GM18858 (cell line): ENCODE measurements around the gene ZW10.
"Not testable (repeated sequence)": the region's sequence is repeated elsewhere in the genome, so short reads cannot be mapped to it uniquely, and the experiment has no call there.

ENCODE experiments used
- ATAC-seq: cut with Tn5 transposase; IDR thresholded peaks from one replicate; pipeline ENCODE4 v1.9.1; 2021; ENCODE audit not compliant: unreplicated experiment

The ZW10 gene

DNA sequence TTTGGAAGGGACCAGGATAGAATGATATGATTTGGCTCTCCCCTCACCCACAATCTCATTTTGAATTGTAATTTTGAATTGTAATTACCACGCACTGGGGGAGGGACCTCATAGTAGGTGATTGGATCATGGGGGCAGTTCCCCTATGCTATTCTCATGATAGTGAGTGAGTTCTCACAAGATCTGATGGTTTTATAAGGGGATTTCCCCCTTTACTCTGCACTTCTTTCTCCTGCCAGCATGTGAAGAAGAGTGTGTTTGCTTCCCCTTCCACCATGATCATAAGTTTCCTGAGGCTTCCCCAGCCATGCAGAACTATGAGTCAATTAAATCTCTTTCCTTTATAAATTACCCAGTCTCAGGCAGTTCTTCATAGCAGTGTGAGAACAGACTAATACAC is 69.9 kb downstream of the ZW10 start:
- ATAC-seq = not testable (repeated sequence)

DNA sequence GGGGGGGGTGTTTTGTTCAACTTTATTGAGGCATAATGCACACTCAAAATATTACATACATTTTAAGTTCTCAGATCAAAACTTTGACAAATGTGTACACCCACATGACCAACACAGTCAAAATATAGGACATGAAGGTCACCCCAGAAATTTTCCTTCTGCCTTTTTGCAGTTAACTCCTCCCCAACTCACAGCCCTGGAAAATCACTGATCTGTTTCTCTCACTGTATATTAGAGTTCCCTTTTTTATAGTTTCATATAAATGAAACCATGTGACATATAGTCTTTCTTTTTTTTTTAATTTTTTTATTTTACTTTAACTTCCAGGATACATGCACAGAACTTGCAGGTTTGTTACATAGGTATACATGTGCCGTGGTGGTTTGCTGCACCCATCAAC is 72.0 kb downstream of the ZW10 start:
- no peak for ATAC-seq

DNA sequence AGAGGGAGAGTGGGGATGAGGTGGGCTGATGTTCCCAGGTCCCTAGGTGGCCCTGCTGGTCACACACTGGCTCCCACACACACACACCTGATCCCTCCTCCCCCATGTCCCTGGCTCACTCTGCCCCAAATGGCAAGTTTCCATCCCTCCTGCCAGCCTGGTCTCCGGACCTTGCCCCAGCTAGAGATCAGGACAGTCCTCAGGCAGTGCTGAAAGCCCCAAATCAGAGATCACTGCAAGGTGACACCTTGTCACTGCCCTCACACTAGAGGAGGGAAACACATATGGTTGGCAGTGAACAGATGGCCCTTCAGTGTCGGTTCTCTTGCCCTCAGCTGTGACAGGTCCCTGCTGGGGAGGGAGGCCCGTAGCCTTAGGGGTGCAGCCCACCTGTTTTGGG is 75.0 kb downstream of the ZW10 start:
- no peak for ATAC-seq

DNA sequence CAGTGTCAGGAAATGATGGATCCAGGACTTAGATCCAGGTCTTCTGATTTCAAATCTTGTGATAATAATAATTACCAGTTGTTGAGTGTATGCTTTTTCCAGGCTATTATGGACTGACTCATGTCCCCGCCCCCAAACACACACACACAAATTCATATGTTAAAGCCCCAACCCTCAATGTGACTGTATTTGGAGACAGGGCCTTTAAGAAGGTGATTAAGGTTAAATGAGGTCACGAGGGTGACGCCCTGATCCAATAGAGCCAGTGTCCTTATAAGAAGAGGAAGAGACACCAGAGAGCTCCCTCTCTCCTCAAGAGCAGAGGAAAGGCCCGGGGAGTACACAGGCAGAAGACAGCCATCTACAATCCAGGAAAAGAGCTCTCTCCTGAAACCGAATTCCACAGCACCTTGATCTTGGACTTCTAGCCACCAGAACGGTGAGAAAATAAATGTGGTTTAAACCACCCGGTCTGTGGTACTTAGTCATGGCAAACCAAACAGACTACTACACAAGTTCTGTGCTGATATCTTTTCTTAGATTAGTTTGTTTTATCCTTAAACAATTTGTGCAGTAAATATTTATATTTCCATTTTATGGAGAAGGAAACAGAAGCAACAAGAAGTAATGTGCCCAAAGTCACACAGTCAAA is 75.6 kb downstream of the ZW10 start:
- no peak for ATAC-seq

DNA sequence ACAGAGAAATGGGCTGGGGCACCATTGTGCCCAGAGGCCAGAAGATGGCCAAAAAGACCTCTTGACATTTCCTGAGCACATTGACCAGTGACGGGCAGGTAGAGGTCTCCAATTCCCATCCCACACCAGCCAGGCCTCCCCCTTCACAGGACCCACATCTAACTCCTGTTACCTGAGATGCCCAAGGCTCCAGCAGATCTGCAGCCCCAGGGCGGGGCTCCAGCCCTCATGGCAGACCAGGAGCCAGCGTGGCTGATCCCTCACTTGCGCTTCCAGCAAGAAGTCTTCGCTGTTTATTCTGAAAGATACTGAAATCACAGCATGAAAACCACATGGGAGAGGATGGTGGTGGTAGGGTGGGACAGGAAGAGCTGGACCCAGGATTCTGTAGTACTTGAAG is 76.4 kb downstream of the ZW10 start:
- ATAC-seq = no peak

DNA sequence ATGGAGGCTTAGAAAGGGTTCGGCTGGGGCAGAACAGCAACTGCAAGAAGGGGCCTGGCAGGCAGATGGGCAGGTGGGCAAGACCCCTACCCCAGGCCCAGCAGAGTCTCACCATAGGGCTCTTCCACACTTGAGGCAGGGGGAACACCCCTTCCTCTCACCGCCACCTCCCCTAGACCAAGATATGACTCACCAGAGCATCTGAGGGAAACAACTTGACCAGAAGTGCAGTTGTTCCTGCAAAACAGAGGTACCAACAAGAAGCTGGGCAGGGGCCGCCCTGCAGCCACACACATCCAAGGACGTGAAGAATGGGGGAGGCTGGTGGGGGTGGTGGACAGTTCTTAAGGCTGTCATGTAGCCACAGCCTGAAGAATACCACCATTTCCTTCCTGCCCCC is 78.3 kb downstream of the ZW10 start:
- ATAC-seq = no peak

DNA sequence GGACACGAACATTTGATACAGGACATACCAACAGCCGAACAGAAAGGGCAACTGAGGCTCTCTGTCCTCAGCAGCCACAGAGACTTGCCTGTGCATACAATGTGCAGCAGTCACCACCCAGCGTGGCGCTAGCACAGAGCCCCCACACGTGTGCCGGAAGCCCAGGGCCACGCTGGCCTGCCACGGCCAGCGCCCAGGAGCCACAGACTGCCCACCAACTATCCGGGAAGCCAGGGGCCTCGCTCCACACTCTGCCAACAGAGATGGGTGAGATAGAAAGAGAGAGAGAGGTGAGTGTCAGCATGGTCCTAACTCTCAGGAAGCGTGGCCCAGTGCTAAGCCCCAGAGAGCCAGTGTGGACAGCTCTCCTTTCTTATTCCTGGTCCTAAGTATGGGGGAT is 79.1 kb downstream of the ZW10 start:
- ATAC-seq = no peak

DNA sequence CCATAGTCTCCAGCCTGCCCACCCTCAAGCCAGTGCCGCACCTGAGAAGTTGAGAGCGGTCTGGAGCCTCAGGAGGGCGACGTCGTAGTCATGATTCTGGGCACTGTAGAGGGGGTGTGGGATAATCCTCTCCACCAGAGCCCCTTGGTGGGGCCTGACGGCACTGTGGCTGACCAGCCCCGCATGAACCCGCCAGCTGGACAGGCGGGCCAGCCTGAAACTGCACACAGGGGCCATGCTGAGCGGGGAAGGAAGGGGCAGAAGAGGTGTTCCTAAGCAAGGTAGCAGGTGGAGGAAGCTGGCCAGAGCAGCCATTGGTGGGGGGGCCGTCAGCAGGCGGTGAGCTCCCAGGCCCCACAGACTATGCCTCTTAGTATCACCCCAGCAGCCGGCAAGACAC is 80.5 kb downstream of the ZW10 start:
- ATAC-seq = no peak

DNA sequence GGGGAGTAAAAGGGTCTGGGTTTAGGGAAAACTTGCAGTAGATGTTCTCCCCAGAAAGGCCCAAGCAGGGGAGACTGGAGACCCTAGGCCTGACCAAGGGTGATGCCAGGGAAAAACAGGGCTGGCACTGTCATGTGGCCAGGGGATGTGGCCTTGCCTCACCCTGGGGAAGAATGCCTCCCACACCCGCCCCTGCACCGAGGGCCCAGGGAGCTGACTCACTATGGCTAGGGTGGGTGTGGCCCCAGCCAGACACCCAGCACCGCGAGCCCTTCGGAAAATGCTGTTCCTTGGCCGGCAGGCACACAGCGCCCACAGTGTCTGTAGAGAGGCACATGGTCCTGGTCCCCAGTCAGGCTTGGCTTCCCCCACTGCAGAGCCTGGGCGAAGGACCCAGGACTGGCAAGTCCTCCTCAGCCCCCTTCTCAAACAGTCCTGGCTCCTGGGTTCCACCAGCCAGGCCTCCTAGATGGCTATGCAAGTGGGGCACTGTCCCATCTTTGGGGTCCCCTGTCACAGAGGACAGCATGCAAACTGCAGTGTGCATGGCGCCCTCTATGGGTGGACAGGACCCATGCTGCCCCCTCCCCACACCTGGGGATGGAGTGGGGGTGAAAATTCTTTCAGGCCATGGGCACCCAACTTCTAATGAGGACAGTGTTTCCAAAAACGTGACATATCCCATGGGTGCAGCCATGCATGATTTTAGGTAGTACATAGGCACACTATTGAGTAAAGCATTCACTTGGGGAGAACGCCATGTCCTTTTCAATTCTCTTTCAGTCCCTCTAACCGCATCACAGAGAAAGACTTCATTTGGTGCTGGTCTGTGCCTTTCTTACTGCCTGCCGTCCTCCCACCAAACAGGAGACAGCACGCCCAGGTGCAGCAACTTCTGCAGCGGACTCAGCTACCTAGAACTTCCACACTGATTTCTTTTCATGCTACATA is 82.6 kb downstream of the ZW10 start:
- no peak for ATAC-seq

DNA sequence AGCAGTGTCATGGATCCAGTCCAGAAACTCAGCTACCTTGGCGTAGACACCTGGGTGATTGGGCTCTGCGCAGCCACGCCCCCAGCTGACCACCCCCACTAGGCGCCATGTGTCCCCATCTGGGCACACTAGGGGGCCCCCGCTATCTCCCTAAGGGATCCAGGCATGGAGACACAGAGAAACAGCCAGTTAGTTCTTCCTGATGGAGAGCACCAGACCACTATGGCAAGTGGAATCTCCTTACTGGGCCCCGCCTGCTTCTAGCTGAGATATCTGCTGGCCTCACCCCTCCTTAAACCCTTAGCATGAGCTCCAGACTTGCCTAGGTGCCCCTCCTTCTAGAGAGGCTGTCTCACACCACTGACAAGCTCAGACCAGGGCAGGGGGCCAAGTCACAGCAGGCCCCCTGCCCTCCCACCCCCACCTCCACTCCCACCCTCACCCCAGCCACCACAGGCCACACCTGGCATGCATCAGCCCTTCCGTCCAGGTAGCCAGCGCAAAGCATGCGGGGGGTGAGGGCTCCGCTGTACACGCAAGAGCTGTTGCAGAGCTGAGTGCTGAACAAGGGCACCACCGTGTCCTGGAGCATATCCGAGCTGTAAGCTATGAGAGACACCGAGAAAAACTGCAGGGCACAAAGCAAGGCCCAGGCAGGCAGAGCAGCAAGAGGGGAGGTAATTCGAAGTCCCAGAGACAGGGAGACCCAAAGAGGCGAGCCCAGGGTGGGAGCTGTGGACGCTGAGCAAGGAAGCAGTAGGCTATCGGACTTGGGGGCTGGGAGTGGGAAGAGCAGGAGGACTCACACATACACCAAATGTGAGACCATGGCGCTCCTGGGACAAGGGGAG is 83.5 kb downstream of the ZW10 start:
- ATAC-seq = no peak

DNA sequence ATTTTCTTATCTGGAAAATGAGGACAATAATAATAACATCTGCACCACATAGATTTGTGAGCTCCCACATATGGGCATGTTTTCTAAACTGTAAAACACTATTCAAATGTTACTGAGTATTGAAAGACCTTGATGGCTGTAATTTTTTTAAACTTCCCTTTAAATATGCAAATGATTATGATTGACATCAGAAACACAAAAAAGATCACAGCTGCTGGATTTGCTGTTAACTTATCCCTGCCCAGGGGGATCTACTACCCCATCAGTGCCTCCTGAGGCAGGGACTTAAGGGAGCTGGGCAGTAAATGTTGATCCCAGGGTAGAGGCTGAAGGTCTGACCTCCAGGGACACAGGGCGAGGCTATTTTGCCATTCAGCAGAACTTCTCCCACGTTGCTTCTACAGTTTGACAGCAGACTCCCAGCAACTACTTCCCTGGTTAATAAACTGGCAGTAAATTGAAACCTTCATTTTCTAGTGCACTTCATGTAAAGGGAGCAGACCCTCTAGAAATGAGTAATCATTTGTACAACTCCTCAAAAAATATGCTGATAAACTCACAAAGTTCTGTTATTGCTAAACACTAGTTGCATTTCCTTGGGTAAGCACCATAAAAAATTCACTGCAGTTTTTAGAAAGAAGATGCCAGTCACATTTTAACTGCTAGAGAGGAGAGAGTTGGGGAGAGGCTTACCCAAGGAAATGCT is 87.7 kb downstream of the ZW10 start:
- ATAC-seq = no peak

DNA sequence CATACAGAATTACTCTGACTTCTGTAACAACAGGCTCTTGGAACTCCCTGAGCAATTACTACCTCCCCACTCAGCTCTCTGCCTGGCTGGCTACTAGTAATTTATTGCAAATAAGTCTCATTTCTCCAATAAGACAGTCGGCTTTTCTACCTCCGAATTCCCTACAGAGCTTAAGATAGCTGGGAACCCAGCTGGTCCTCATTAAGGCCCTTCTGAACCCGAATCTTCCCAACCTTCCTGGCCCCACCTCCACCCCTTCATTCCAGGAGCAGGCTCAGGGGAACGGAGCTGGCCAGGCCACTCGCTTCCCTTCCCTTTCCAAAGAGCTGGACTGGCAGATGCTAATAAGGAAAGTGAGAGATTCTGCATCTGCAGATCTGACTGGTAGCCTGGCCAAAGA is 89.0 kb downstream of the ZW10 start:
- no peak for ATAC-seq

DNA sequence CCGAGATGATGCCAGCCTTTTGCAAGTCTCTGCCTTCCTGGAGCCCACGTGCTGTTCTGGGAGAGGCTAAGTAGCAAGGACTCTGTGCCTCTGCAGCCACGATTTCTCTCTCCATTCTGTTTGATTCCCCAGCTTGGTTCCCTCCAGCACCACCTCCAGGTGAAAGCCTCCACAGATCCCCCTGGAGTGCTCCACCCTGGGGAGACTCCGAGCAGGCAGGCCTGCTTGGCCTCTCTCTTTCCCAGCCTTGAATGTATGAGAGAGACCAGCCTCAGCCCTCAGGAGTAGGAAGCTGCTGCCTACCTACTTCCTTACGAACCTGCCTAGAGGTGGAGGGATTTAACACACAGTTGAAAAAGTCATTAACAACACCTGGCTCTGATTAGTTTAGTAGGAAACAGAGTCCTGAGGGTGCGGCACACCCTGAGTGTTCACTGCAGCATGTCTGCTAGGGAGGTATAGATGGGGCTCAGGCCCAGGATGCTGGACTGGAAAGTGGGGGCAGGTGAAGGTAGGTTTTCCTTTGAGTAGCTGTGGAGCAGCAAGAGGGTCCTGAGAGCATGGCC is 89.9 kb downstream of the ZW10 start:
- ATAC-seq = no peak
